ENCODE measurements around the gene TNFSF18. TPM values are rescaled to one million over a fixed set of nuclear protein-coding genes. Genes with fewer than 3 reads are reported as not detected.

The TNFSF18 gene
- total and polyA plus RNA-seq, 2 donors (not counting 1 experiment from before 2014, with no cell fraction given): not detected

GRCh38 chr1:173062150-173062938 is 11.6 kb upstream of the TNFSF18 start:
- H3K79me2 ChIP-seq (ENCODE audit: control insufficient read depth, insufficient read depth, low read length): no peaks in the 10 kb centered on the region
- H3K9me3 ChIP-seq (ENCODE audit: control extremely low read depth in 1 of 3, control insufficient read depth in 2 of 3, insufficient read depth in 1 of 3, low read length in 2 of 3): no peaks in the 10 kb centered on the region
- TF ChIP-seq CTCF (IDR thresholded peaks at IDR 0.05) (no peak), EZH2 (IDR thresholded peaks at IDR 0.05; ENCODE audit: borderline replicate concordance, insufficient read depth, low read depth, low read length, poor library complexity, severe bottlenecking) (no peak)
- no peak overlapping the region for H3K4me3 Mint-ChIP-seq
- H2AFZ ChIP-seq (ENCODE audit: insufficient read depth, low read depth, low read length, poor library complexity, severe bottlenecking): no peak overlapping the region
- ChIA-PET CTCF (no interaction called here), POLR2A (no interaction called here)
- intact Hi-C loops (cut with micrococcal nuclease): no loop called here
- WGBS (ENCODE audit: insufficient coverage): no CpG with 5 or more reads among the region's 1 CpG
- no peaks in the 10 kb centered on the region for H3K36me3 ChIP-seq (replicated peaks in 1 of 2; ENCODE audit: control extremely low read depth in 1 of 2, control insufficient read depth in 1 of 2, extremely low read depth in 1 of 2, insufficient read depth in 2 of 2, low read length in 1 of 2)
- H4K20me1 ChIP-seq (ENCODE audit: control insufficient read depth, insufficient read depth, low read length, poor library complexity, severe bottlenecking): no peaks in the 10 kb centered on the region
- no peak overlapping the region for H3K27ac Mint-ChIP-seq
- no peak overlapping the region for H3K27ac ChIP-seq (ENCODE audit: low read length in 2 of 2)
- ATAC-seq (ENCODE audit: low read depth) (no peak), DNase-seq (no peak)
- H3K9me3 Mint-ChIP-seq (ENCODE audit: insufficient read depth): peaks cover 6% of the 10 kb centered on the region
- no peak overlapping the region for H3K9ac ChIP-seq (ENCODE audit: low read length)
- peaks cover 0 to 3% (median 0%) of the 10 kb centered on the region in 4 experiments for H3K27me3 ChIP-seq (replicated peaks in 1 of 4; ENCODE audit: control extremely low read depth in 1 of 4, control insufficient read depth in 3 of 4, insufficient read depth in 4 of 4, low read length in 3 of 4)
- H3K4me1 Mint-ChIP-seq: peaks cover 16% of the 10 kb centered on the region
- no peak overlapping the region for H3K4me2 ChIP-seq (replicated peaks; ENCODE audit: low read depth, low read length, poor library complexity, severe bottlenecking)
- H3K4me3 ChIP-seq (ENCODE audit: control extremely low read depth in 1 of 5, extremely low read depth in 1 of 5, insufficient read depth in 1 of 5, low read depth in 2 of 5, low read length in 4 of 5): no peak overlapping the region
- peaks cover 7 to 8% of the 10 kb centered on the region in 2 donors for H3K4me1 ChIP-seq (ENCODE audit: control insufficient read depth in 2 of 2, insufficient read depth in 2 of 2, low read length in 2 of 2)
- H3K27me3 Mint-ChIP-seq: peaks cover 14% of the 10 kb centered on the region

GRCh38 chr1:173058556-173058955 is 7.8 kb upstream of the TNFSF18 start:
- TF ChIP-seq EZH2 (IDR thresholded peaks at IDR 0.05; ENCODE audit: borderline replicate concordance, insufficient read depth, low read depth, low read length, poor library complexity, severe bottlenecking) (no peak), CTCF (IDR thresholded peaks at IDR 0.05) (no peak)
- no peak overlapping the region for H3K27ac ChIP-seq (ENCODE audit: low read length in 2 of 2)
- Mint-ChIP-seq H3K4me1 (peaks cover 8% of the 10 kb centered on the region), H3K27me3 (peaks cover 21% of the 10 kb centered on the region), H3K27ac (no peak overlapping the region), H3K9me3 (ENCODE audit: insufficient read depth) (no peaks in the 10 kb centered on the region), H3K4me3 (no peak overlapping the region)
- H2AFZ ChIP-seq (ENCODE audit: insufficient read depth, low read depth, low read length, poor library complexity, severe bottlenecking): no peak overlapping the region
- H3K27me3 ChIP-seq (replicated peaks in 1 of 4; ENCODE audit: control extremely low read depth in 1 of 4, control insufficient read depth in 3 of 4, insufficient read depth in 4 of 4, low read length in 3 of 4): peaks cover 0 to 3% (median 0%) of the 10 kb centered on the region in 4 experiments
- intact Hi-C loops (cut with micrococcal nuclease): no loop called here
- H3K9ac ChIP-seq (ENCODE audit: low read length): no peak overlapping the region
- no peak for DNase-seq
- H3K9me3 ChIP-seq (ENCODE audit: control extremely low read depth in 1 of 3, control insufficient read depth in 2 of 3, insufficient read depth in 1 of 3, low read length in 2 of 3): no peaks in the 10 kb centered on the region
- no peaks in the 10 kb centered on the region for H3K79me2 ChIP-seq (ENCODE audit: control insufficient read depth, insufficient read depth, low read length)
- H3K4me3 ChIP-seq (ENCODE audit: control extremely low read depth in 1 of 5, extremely low read depth in 1 of 5, insufficient read depth in 1 of 5, low read depth in 2 of 5, low read length in 4 of 5): no peak overlapping the region
- CTCF ChIA-PET: interaction anchor here (0.9 kb wide), 1 partner anchor 8 kb away, joined by 4 read pairs; no protein-coding TSS in a partner anchor
- peaks cover 7 to 8% of the 10 kb centered on the region in 2 donors for H3K4me1 ChIP-seq (ENCODE audit: control insufficient read depth in 2 of 2, insufficient read depth in 2 of 2, low read length in 2 of 2)
- no peak for ATAC-seq (ENCODE audit: low read depth)
- H3K4me2 ChIP-seq (replicated peaks; ENCODE audit: low read depth, low read length, poor library complexity, severe bottlenecking): no peak overlapping the region
- POLR2A ChIA-PET: no interaction called here
- H4K20me1 ChIP-seq (ENCODE audit: control insufficient read depth, insufficient read depth, low read length, poor library complexity, severe bottlenecking): no peaks in the 10 kb centered on the region
- WGBS (ENCODE audit: insufficient coverage): no CpG with 5 or more reads among the region's 1 CpG
- H3K36me3 ChIP-seq (replicated peaks in 1 of 2; ENCODE audit: control extremely low read depth in 1 of 2, control insufficient read depth in 1 of 2, extremely low read depth in 1 of 2, insufficient read depth in 2 of 2, low read length in 1 of 2): no peaks in the 10 kb centered on the region
